ENCODE measurements around the gene PAK5.

Gene PAK5

GRCh38 chr20:9775176-9775575 lies 63.7 kb downstream of the PAK5 start:
- no peak for DNase-seq

GRCh38 chr20:9769954-9770353 lies 68.9 kb downstream of the PAK5 start:
- DNase-seq: no peak

GRCh38 chr20:9761476-9761875 lies 77.4 kb downstream of the PAK5 start:
- no peak for DNase-seq

GRCh38 chr20:9759392-9759791 lies 79.5 kb downstream of the PAK5 start:
- no peak for DNase-seq

GRCh38 chr20:9758752-9759151 lies 80.1 kb downstream of the PAK5 start:
- DNase-seq: no peak

GRCh38 chr20:9756660-9757059 lies 82.2 kb downstream of the PAK5 start:
- DNase-seq: no peak

- no peak for DNase-seq
Observed at GRCh38 chr20:9755301-9755700, 83.6 kb downstream of the PAK5 start.

- DNase-seq: no peak
Observed at GRCh38 chr20:9744551-9744950, 94.3 kb downstream of the PAK5 start.

GRCh38 chr20:9743871-9744270 lies 95.0 kb downstream of the PAK5 start:
- no peak for DNase-seq

GRCh38 chr20:9742821-9743220 lies 96.1 kb downstream of the PAK5 start:
- DNase-seq: no peak

- no peak for DNase-seq
Observed at GRCh38 chr20:9741996-9742395, 96.9 kb downstream of the PAK5 start.

GRCh38 chr20:9740486-9740885 lies 98.4 kb downstream of the PAK5 start:
- DNase-seq: no peak

- DNase-seq: no peak
Observed at GRCh38 chr20:9739991-9740390, 98.9 kb downstream of the PAK5 start.

GRCh38 chr20:9736373-9736772 lies 102.5 kb downstream of the PAK5 start:
- DNase-seq: no peak

GRCh38 chr20:9723501-9724202 lies 115.2 kb downstream of the PAK5 start:
- DNase-seq: no peak

- DNase-seq: no peak
Observed at GRCh38 chr20:9711872-9712271, 127.0 kb downstream of the PAK5 start.

GRCh38 chr20:9710685-9711084 lies 128.2 kb downstream of the PAK5 start:
- no peak for DNase-seq

GRCh38 chr20:9705722-9706476 lies 133.0 kb downstream of the PAK5 start:
- no peak for DNase-seq

GRCh38 chr20:9699181-9699580 lies 139.7 kb downstream of the PAK5 start:
- no peak for DNase-seq

- no peak for DNase-seq
Observed at GRCh38 chr20:9689041-9689440, 149.8 kb downstream of the PAK5 start.

- no peak for DNase-seq
Observed at GRCh38 chr20:9686866-9687265, 152.0 kb downstream of the PAK5 start.

- no peak for DNase-seq
Observed at GRCh38 chr20:9686455-9686854, 152.4 kb downstream of the PAK5 start.

GRCh38 chr20:9686001-9686400 lies 152.9 kb downstream of the PAK5 start:
- DNase-seq: no peak

- no peak for DNase-seq
Observed at GRCh38 chr20:9685011-9685410, 153.9 kb downstream of the PAK5 start.
